HEK293 (cell line): ENCODE data around the gene B4GAT1.
A peak's percentile ranks its signal among the peaks of the same experiment; 100 is the strongest.

Experiments used
- CTCF ChIP-seq: fragments of 450-650 bp; formaldehyde crosslinking; IDR thresholded peaks from 2 replicates; pipeline ENCODE4 v1.5.1; 2016; ENCODE audit warnings: missing biosample characterization, missing genetic modification characterization
- GLIS1 ChIP-seq: fragments of 450-650 bp; formaldehyde crosslinking; IDR thresholded peaks from 2 replicates; pipeline ENCODE4 v1.5.1; 2016; ENCODE audit warnings: missing biosample characterization, missing genetic modification characterization
- GLIS2 ChIP-seq: fragments of 450-650 bp; formaldehyde crosslinking; IDR thresholded peaks from 2 replicates; pipeline ENCODE4 v1.5.1; 2016; ENCODE audit warnings: missing biosample characterization, missing genetic modification characterization
- HIC1 ChIP-seq: fragments of 450-650 bp; formaldehyde crosslinking; IDR thresholded peaks from 2 replicates; pipeline ENCODE4 v1.5.1; 2016; ENCODE audit warnings: missing biosample characterization, missing genetic modification characterization
- KLF9 ChIP-seq: fragments of 450-650 bp; formaldehyde crosslinking; IDR thresholded peaks from 2 replicates; pipeline ENCODE4 v1.5.1; 2016; ENCODE audit warnings: missing biosample characterization, missing genetic modification characterization, low read depth
- MZF1 ChIP-seq: fragments of 450-650 bp; formaldehyde crosslinking; IDR thresholded peaks from 2 replicates; pipeline ENCODE4 v1.5.1; 2017; ENCODE audit warnings: missing biosample characterization, missing genetic modification characterization, borderline replicate concordance
- TCF7L2 ChIP-seq: IDR thresholded peaks from 2 replicates; pipeline ENCODE4 v1.6.1; 2011; ENCODE audit warnings: low read depth, mild to moderate bottlenecking, inconsistent platforms, low read length, moderate library complexity, borderline replicate concordance
- TSHZ1 ChIP-seq: fragments of 450-650 bp; formaldehyde crosslinking; IDR thresholded peaks from 2 replicates; pipeline ENCODE4 v1.5.1; 2016; ENCODE audit warnings: missing biosample characterization, missing genetic modification characterization, borderline replicate concordance
- YY1 ChIP-seq: fragments of 450-650 bp; formaldehyde crosslinking; IDR thresholded peaks from 2 replicates; pipeline ENCODE4 v1.5.1; 2018; ENCODE audit warnings: missing biosample characterization, missing genetic modification characterization
- ZBTB10 ChIP-seq: fragments of 450-650 bp; formaldehyde crosslinking; IDR thresholded peaks from 2 replicates; pipeline ENCODE4 v1.5.1; 2016; ENCODE audit warnings: missing biosample characterization, missing genetic modification characterization
- ZNF112 ChIP-seq: fragments of 450-650 bp; formaldehyde crosslinking; IDR thresholded peaks from 2 replicates; pipeline ENCODE4 v1.5.0; 2017; ENCODE audit warnings: missing biosample characterization, missing genetic modification characterization
- ZNF146 ChIP-seq: fragments of 450-650 bp; formaldehyde crosslinking; IDR thresholded peaks from 2 replicates; pipeline ENCODE4 v1.5.1; 2016; ENCODE audit warnings: missing biosample characterization, missing genetic modification characterization
- ZNF202 ChIP-seq: fragments of 450-650 bp; formaldehyde crosslinking; IDR thresholded peaks from 2 replicates; pipeline ENCODE4 v1.5.1; 2016; ENCODE audit warnings: missing biosample characterization, missing genetic modification characterization, borderline replicate concordance
- ZNF266 ChIP-seq: fragments of 450-650 bp; formaldehyde crosslinking; IDR thresholded peaks from 2 replicates; pipeline ENCODE4 v1.5.1; 2016; ENCODE audit warnings: missing biosample characterization, missing genetic modification characterization, low read depth
- ZNF274 ChIP-seq, 2 experiments: fragments of 200-500 bp in 1 of 2; fragments of 450-650 bp in 1 of 2; sonication (Bioruptor generic) in 1 of 2; formaldehyde crosslinking in 1 of 2; IDR thresholded peaks; 2 replicates each; pipeline versions ENCODE4 v1.5.1 to v1.6.1; 2014 to 2016; ENCODE audit warnings: borderline replicate concordance in 1 of 2, inconsistent platforms in 1 of 2, low read length in 1 of 2, missing biosample characterization in 1 of 2, missing genetic modification characterization in 1 of 2
- ZNF280D ChIP-seq: fragments of 450-650 bp; formaldehyde crosslinking; IDR thresholded peaks from 2 replicates; pipeline ENCODE4 v1.5.1; 2016; ENCODE audit warnings: missing biosample characterization, missing genetic modification characterization
- ZNF426 ChIP-seq: fragments of 450-650 bp; formaldehyde crosslinking; IDR thresholded peaks from 2 replicates; pipeline ENCODE4 v1.5.1; 2017; ENCODE audit warnings: missing biosample characterization, missing genetic modification characterization, mild to moderate bottlenecking, inconsistent platforms, moderate library complexity
- ZNF488 ChIP-seq: fragments of 450-650 bp; formaldehyde crosslinking; IDR thresholded peaks from 2 replicates; pipeline ENCODE4 v1.5.1; 2016; ENCODE audit warnings: missing biosample characterization, missing genetic modification characterization
- ZNF626 ChIP-seq: fragments of 450-650 bp; sonication (Bioruptor Pico); formaldehyde crosslinking; IDR thresholded peaks from 2 replicates; pipeline ENCODE4 v1.5.1; 2018; ENCODE audit warnings: missing biosample characterization, missing genetic modification characterization, inconsistent platforms
- ZNF629 ChIP-seq: fragments of 450-650 bp; formaldehyde crosslinking; IDR thresholded peaks from 2 replicates; pipeline ENCODE4 v1.5.1; 2017; ENCODE audit warnings: missing biosample characterization, missing genetic modification characterization
- ZNF654 ChIP-seq: fragments of 450-650 bp; formaldehyde crosslinking; IDR thresholded peaks from 2 replicates; pipeline ENCODE4 v1.5.1; 2016; ENCODE audit warnings: low read depth, missing biosample characterization, missing genetic modification characterization
- ZNF837 ChIP-seq: fragments of 450-650 bp; formaldehyde crosslinking; IDR thresholded peaks from 2 replicates; pipeline ENCODE4 v1.5.1; 2016; ENCODE audit warnings: missing biosample characterization, missing genetic modification characterization
- ZSCAN30 ChIP-seq: fragments of 450-650 bp; IDR thresholded peaks from 2 replicates; pipeline ENCODE4 v1.5.1; 2018; ENCODE audit warnings: missing biosample characterization, mild to moderate bottlenecking, missing genetic modification characterization, moderate library complexity

Gene B4GAT1

GRCh38 chr11:66328302-66329144 is 18.9 kb downstream of the B4GAT1 start (continued):
- TF ChIP-seq GLIS2 (tag by site-specific recombination), result peak; percentile 30; the same call in 1 of the 2 replicates
- no peak for TF ChIP-seq ZNF112 (tag by site-specific recombination)
- TF ChIP-seq ZNF202 (tag by site-specific recombination), result no peak
- TF ChIP-seq ZNF654 (tag by site-specific recombination), result peak; percentile 56
- TF ChIP-seq ZNF837, result no peak
- TF ChIP-seq GLIS1 (tag by site-specific recombination), result 0 out of 2 replicates have a peak, but pooled peaks have one; percentile 40
- TF ChIP-seq ZSCAN30, result peak; percentile 75; the same call in 1 of the 2 replicates
- TF ChIP-seq MZF1 (tag by site-specific recombination), result no peak
- 0 out of 2 replicates have a peak, but pooled peaks have one; percentile 11 for TF ChIP-seq ZNF629
- no peak for TF ChIP-seq HIC1 (tag by site-specific recombination)
- no peak for TF ChIP-seq ZNF426
- TF ChIP-seq YY1 (tag by site-specific recombination), result no peak
- TF ChIP-seq ZNF146, result no peak
- no peak for TF ChIP-seq ZNF274 (IDR thresholded peaks at IDR 0.05; ENCODE audit: low read length)
- no peak for TF ChIP-seq ZNF274 (tag by site-specific recombination; IDR thresholded peaks at IDR 0.05; ENCODE audit: borderline replicate concordance)
- TF ChIP-seq ZNF266 (tag by site-specific recombination), result no peak
- no peak for TF ChIP-seq TSHZ1 (tag by site-specific recombination)
- TF ChIP-seq TCF7L2, result no peak
- TF ChIP-seq ZBTB10 (tag by site-specific recombination), result peak; percentile 20; the same call in 1 of the 2 replicates
- no peak for TF ChIP-seq ZNF280D
- TF ChIP-seq ZNF488 (tag by site-specific recombination), result no peak
- TF ChIP-seq CTCF (tag by site-specific recombination), result peak; percentile 89
- TF ChIP-seq KLF9, result no peak
- no peak for TF ChIP-seq ZNF626 (tag by site-specific recombination)
